Upper lobe of left lung (tissue), 4 donors: Measurements from ENCODE around the gene UGT1A9.

Experiments used
- CTCF ChIP-seq, 6 experiments: fragments of 450-650 bp in 4 of 6; fragments of 200-600 bp in 2 of 6; sonication (generic) in 2 of 6; IDR thresholded peaks; one replicate each; pipeline ENCODE4 v1.5.1; 2016 to 2019; ENCODE audit warnings: antibody characterized with exemption in 6 of 6
- EP300 ChIP-seq, 4 donors: sonication (generic); formaldehyde crosslinking; IDR thresholded peaks; one replicate each; pipeline ENCODE4 v1.5.1; 2017; ENCODE audit warnings: antibody characterized with exemption in 4 of 4, control low read depth in 2 of 4
- POLR2A ChIP-seq, 4 donors: fragments of 450-650 bp; IDR thresholded peaks; one replicate each; pipeline ENCODE4 v1.5.1; 2016 to 2017; ENCODE audit warnings: antibody characterized with exemption in 4 of 4, mild to moderate bottlenecking in 2 of 4
- POLR2AphosphoS5 ChIP-seq, 2 donors: sonication (generic); formaldehyde crosslinking; IDR thresholded peaks; one replicate each; pipeline ENCODE4 v1.5.1; 2017; ENCODE audit warnings: antibody characterized with exemption in 2 of 2

DNA sequence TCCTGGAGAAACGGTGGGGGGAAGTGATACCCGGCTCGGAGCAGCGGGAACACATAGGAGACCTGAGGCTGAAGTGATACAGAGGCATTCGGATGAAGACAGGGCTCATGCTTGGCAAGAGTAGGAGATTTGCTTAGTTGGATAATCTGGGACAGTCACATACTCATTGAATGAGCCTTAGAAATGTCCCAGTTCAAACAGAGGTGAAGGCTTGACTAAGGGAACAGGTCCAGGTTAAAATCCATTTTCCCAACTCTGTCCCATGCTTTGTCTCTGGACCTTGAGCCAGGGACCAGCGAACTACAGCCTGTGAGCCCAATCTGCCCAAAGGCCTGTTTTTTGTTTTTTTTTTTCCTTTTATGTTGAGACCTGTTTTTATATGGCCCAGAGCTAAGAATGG, 22.3 kb downstream of the UGT1A9 start:
- no peak for TF ChIP-seq CTCF (IDR thresholded peaks at IDR 0.05)
- no peak for TF ChIP-seq POLR2AphosphoS5 (IDR thresholded peaks at IDR 0.05)
- no peak for TF ChIP-seq POLR2A (IDR thresholded peaks at IDR 0.05)
- no peak for TF ChIP-seq EP300 (IDR thresholded peaks at IDR 0.05)
